ENCODE data around the gene SEPTIN5. TPM values are rescaled to one million over a fixed set of nuclear protein-coding genes. Genes with fewer than 3 reads are reported as not detected.

SEPTIN5 gene
- polyA plus RNA-seq, 2 of the 4 experiments (the other 2 are of a cell fraction) = 4.6 to 12.6 TPM

- TF ChIP-seq HMGXB4 (CRISPR knock-in tag; IDR thresholded peaks at IDR 0.05; ENCODE audit: borderline replicate concordance) = no peak
- no peak for TF ChIP-seq RFX5 (IDR thresholded peaks at IDR 0.05)
- TF ChIP-seq POLR2A (IDR thresholded peaks at IDR 0.05; ENCODE audit: low read length) = no peak
- TF ChIP-seq HOXB5 (CRISPR knock-in tag; IDR thresholded peaks at IDR 0.05) = no peak
- TF ChIP-seq JUN (IDR thresholded peaks at IDR 0.05) = no peak
- TF ChIP-seq NFE2L2 (conservative IDR thresholded peaks at IDR 0.05; ENCODE audit: low read length) = no peak
Measured at GRCh38 chr22:19693581-19693980, 20.7 kb upstream of the SEPTIN5 start (continued).

DNA sequence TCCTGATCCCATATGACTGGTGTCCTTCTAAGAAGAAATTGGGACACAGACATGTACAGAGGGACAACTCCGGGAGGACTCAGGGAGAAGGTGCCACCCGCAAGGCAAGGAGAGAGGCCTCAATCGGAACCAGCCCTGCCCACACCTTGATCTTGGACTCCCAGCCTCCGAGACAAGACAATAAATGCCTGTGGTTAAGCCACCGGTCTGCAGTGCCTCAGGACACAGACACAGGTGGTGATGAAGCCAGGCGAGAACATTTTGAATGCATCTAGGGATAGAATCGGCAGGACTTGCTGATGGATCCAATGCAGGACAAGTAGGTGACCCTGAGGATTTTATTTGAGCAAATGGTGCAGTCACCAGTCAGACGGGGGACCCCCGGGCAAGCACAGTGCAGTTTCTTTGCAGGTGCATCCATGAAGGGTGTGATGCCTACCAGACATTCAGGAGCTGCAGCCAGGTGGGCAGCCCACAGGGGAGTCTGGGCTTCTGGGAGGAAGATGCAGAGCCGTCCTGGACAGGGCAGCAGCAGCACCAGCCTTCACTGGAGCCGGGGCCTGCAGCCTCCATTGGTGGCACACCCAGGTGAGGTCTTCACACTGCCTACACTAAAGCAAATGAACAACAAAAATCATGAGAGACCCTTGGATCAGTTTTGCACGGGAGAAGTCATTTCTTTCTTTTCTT lies 20.2 kb upstream of the SEPTIN5 start:
- WGBS (ENCODE audit: missing lambda C conversion rate) = 81% methylated on average over 12 of the region's 12 CpGs
- Histone ChIP-seq H3K4me1 (peaks cover 13% of the 10 kb centered on the region), H3K27ac (no peak overlapping the region), H3K4me2 (no peak overlapping the region), H3K4me3 (no peak overlapping the region), H3K9me3 (no peaks in the 10 kb centered on the region)
- ChIA-PET POLR2A (no interaction called here), CTCF (no interaction called here)
- ATAC-seq (no peak), FAIRE-seq (no peak), DNase-seq (ENCODE audit: low read depth in 1 of 2, low spot score in 1 of 2) (no peak)
- no peak for TF ChIP-seq CHD2 (IDR thresholded peaks at IDR 0.05; ENCODE audit: low read length, partially characterized antibody)
- no peak for TF ChIP-seq HOXB13 (CRISPR knock-in tag; IDR thresholded peaks at IDR 0.05; ENCODE audit: low read depth)
- no peak for TF ChIP-seq EP300 (IDR thresholded peaks at IDR 0.05)
- TF ChIP-seq KDM1A (IDR thresholded peaks at IDR 0.05; ENCODE audit: low read depth) = no peak
- no peak for TF ChIP-seq GATA3 (IDR thresholded peaks at IDR 0.05; ENCODE audit: borderline replicate concordance)
- TF ChIP-seq CBX8 (IDR thresholded peaks at IDR 0.05) = no peak
- no peak for TF ChIP-seq REST (IDR thresholded peaks at IDR 0.05)
- no peak for TF ChIP-seq RAD21 (conservative IDR thresholded peaks at IDR 0.05 in 1 of 2, IDR thresholded peaks at IDR 0.05 in 1 of 2)
- TF ChIP-seq ZNF302 (CRISPR knock-in tag; IDR thresholded peaks at IDR 0.05) = no peak
- no peak for TF ChIP-seq RNF2 (IDR thresholded peaks at IDR 0.05; ENCODE audit: borderline replicate concordance, low read depth)
- TF ChIP-seq NPAS2 (CRISPR knock-in tag; IDR thresholded peaks at IDR 0.05; ENCODE audit: borderline replicate concordance) = no peak
- TF ChIP-seq, protein P1, sequence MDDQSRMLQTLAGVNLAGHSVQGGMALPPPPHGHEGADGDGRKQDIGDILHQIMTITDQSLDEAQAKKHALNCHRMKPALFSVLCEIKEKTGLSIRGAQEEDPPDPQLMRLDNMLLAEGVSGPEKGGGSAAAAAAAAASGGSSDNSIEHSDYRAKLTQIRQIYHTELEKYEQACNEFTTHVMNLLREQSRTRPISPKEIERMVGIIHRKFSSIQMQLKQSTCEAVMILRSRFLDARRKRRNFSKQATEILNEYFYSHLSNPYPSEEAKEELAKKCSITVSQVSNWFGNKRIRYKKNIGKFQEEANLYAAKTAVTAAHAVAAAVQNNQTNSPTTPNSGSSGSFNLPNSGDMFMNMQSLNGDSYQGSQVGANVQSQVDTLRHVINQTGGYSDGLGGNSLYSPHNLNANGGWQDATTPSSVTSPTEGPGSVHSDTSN (IDR thresholded peaks at IDR 0.05) = no peak
- no peak for TF ChIP-seq USF2 (IDR thresholded peaks at IDR 0.05)
- no peak for TF ChIP-seq BHLHE40 (IDR thresholded peaks at IDR 0.05; ENCODE audit: low read depth, low read length)

Measured in A549 (cell line).